AG04450 (cell line): ENCODE data around the gene LGR6. TPM values are rescaled to one million over a fixed set of nuclear protein-coding genes. Genes with fewer than 3 reads are reported as not detected.

Experiments used
- CTCF ChIA-PET: fragments of 300-600, 350-600 bp; formaldehyde crosslinking; extraction: SDS; loops from one replicate; lab custom pipeline; 2022; ENCODE audit warnings: antibody characterized with exemption, inconsistent platforms; lab: Charles Lee
- POLR2A ChIA-PET: fragments of 350-600 bp; formaldehyde crosslinking; extraction: SDS; loops from one replicate; lab custom pipeline; 2021; ENCODE audit warnings: antibody characterized with exemption, inconsistent platforms; lab: Yijun Ruan, JAX
- DNase-seq: peaks from one replicate; pipeline ENCODE4 v3.0.0-alpha.2; 2011; ENCODE audit warnings: low read depth, low spot score
- H3K27ac ChIP-seq: one replicate; pipeline ENCODE4 v1.5.1; 2012; ENCODE audit warnings: low read depth, low read length, control low read depth
- H3K27me3 ChIP-seq: one replicate; pipeline ENCODE4 v1.6.0; 2012; ENCODE audit warnings: low read length; ENCODE audit not compliant: control insufficient read depth, insufficient read depth
- H3K4me3 ChIP-seq: 2 replicates; pipeline ENCODE4 v1.5.1; 2011; ENCODE audit warnings: mild to moderate bottlenecking, low read depth, low read length, control low read depth
- H3K9me3 ChIP-seq: 2 replicates; pipeline ENCODE4 v1.5.1; 2012; ENCODE audit warnings: low read length; ENCODE audit not compliant: control insufficient read depth, insufficient read depth
- polyA plus RNA-seq: library from polyadenylated mRNA; depleted of rRNA; stranded (reverse); fragments of >200 nt; gene quantifications from 2 replicates; pipeline ENCODE4 v1.2.3, GENCODE V29; 2011
- TF ChIP-seq, protein P1 (sequence below): IDR thresholded peaks from 2 replicates; pipeline ENCODE4 v1.5.1; 2011; ENCODE audit warnings: low read depth, low read length, control low read depth, inconsistent platforms

LGR6 gene
- polyA plus RNA-seq, 1 experiment = not detected

DNA sequence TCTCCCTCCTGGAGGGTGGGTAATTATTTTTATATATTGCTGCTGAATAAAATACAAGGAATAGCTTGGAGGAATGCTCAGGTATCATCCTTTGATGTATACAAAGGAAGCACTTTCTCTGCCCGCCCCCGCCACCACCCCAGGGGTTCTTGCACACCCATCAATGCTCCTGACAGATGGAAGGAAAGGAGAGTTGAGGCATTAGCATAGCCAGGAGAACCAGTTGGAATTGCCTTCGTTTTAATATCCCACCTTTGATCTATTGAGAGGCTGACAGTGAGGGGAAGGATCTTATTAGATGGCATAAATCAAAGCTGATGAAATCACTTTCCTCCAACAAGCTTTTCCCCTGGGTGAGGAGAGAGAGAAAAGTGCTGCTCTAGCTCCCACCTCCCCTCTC, 71.1 kb downstream of the LGR6 start:
- Histone ChIP-seq H3K4me3 (no peak overlapping the region), H3K27ac (no peak overlapping the region), H3K9me3 (no peaks in the 10 kb centered on the region; the same call in 1 of the 2 replicates), H3K27me3 (peaks cover 62% of the 10 kb centered on the region)
- CTCF ChIA-PET = no interaction called here
- POLR2A ChIA-PET = no interaction called here
- TF ChIP-seq, protein P1, sequence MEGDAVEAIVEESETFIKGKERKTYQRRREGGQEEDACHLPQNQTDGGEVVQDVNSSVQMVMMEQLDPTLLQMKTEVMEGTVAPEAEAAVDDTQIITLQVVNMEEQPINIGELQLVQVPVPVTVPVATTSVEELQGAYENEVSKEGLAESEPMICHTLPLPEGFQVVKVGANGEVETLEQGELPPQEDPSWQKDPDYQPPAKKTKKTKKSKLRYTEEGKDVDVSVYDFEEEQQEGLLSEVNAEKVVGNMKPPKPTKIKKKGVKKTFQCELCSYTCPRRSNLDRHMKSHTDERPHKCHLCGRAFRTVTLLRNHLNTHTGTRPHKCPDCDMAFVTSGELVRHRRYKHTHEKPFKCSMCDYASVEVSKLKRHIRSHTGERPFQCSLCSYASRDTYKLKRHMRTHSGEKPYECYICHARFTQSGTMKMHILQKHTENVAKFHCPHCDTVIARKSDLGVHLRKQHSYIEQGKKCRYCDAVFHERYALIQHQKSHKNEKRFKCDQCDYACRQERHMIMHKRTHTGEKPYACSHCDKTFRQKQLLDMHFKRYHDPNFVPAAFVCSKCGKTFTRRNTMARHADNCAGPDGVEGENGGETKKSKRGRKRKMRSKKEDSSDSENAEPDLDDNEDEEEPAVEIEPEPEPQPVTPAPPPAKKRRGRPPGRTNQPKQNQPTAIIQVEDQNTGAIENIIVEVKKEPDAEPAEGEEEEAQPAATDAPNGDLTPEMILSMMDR = no peak
- no peak for DNase-seq

DNA sequence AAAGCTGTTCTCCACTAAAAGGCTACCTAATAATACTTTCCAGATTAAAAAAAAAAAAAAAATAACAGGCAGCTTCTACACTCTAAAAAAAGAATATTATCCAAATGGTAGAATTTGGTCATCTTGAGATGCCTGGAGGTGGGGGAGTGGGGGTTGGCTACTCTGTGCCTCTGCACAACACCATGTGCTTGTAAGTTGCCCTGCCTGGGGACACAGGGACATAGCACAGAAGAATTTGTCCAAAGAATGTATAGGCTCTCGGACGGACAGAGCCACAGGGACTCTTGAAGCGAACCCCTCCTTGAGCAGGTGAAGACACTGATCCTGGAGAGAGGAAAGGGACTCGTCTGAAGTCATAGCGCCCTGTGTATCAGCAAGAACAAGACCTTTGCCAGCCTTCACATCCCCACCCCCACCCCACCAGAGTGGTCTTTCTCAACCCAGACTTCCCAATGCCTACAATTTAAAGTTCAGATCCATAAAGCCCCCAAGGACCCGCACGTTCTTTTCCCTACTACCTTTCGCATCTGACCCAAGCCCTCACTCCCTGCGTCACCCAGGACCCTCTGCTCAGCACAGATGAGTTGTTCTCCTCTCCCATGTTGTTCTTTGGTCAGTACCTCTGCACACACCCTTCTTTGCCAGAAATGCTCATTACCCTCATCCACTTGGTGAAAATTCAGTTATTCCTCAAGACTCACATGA, 72.6 kb downstream of the LGR6 start:
- DNase-seq = no peak
- Histone ChIP-seq H3K9me3 (no peaks in the 10 kb centered on the region; the same call in 1 of the 2 replicates), H3K27me3 (peaks cover 59% of the 10 kb centered on the region), H3K27ac (no peak overlapping the region), H3K4me3 (no peak overlapping the region)
- TF ChIP-seq, protein P1 = no peak
- ChIA-PET POLR2A (no interaction called here), CTCF (no interaction called here)

DNA sequence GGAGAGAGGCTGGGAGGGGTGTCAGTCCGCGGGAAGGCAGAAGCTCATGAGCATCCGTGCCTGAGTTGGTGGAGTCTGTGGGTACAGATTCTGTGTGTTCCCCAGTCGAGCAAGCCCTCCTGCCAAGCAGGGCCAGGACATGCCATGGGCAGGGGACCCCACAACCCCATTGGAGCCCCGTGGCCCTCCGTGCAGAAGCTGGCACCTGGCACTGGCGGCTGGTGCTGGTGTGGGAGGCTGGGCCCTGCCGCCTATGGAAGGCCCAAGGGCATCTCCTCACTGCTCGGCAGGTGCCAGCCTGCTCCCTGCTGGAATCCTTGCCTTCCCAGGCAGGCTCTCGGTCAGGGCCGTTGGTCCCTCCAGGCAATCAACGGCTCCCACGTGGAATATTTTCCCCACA, 74.4 kb downstream of the LGR6 start:
- CTCF ChIA-PET = no interaction called here

DNA sequence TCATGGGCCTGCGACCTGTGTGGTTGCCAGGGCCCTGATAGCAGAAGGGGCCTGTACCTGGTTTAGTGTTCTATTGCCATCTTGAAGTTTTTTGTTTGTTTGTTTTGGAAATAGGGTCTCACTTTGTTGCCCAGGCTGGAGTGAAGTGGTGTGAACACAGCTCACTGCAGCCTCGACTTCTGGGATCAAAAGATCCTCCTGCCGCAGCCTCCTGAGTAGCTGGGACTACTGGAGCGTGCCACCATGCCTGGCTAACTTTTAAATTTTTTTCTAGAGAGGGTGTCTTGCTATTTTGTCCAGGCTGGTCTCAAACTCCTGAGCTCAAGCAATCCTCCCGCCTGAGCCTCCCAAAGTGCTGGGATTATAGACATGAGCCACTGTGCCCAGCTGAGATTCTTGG, 75.2 kb downstream of the LGR6 start:
- TF ChIP-seq, protein P1 = no peak
- POLR2A ChIA-PET = no interaction called here
- Histone ChIP-seq H3K4me3 (no peak overlapping the region), H3K9me3 (no peaks in the 10 kb centered on the region; the same call in 1 of the 2 replicates), H3K27ac (no peak overlapping the region), H3K27me3 (peaks cover 67% of the 10 kb centered on the region)
- no peak for DNase-seq
- CTCF ChIA-PET = interaction anchor here (0.7 kb wide), 1 partner anchor 32 kb away, joined by 3 read pairs; no protein-coding TSS in a partner anchor

More for the DNA sequence above, 74.4 kb downstream of the LGR6 start:
- Histone ChIP-seq H3K27me3 (peaks cover 70% of the 10 kb centered on the region), H3K4me3 (no peak overlapping the region), H3K9me3 (no peaks in the 10 kb centered on the region; the same call in 1 of the 2 replicates), H3K27ac (no peak overlapping the region)
- TF ChIP-seq, protein P1 = no peak
- POLR2A ChIA-PET = no interaction called here
- no peak for DNase-seq

DNA sequence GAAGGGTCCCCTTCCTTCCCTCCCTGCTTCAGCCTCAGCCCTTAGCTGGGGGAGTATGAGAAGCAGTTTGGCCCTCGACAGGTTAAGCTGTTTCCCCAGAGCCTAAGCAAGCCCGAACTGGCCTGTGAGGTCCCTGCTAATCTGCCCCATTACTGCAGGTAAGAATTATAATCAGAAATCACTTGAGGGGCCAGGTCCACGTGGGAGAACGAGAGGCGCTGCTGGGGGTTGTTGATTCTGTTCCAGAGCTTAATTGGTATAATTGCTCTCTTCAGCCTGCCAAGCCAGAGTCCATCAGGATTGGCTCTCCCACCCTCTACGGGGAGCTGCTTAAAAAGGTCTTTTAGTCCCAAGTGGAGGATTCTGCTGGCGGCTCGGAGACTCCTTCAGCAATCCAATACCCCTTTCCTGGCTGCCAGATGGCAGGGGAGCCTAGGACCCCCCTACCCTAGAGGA, 77.3 kb downstream of the LGR6 start:
- CTCF ChIA-PET = interaction anchor here (1.4 kb wide), 1 partner anchor 78 kb away, joined by 5 read pairs; the partner anchor contains the start of gene LGR6
- Histone ChIP-seq H3K4me3 (no peak overlapping the region), H3K27ac (no peak overlapping the region), H3K27me3 (peaks cover 56% of the 10 kb centered on the region), H3K9me3 (no peaks in the 10 kb centered on the region; the same call in 1 of the 2 replicates)
- DNase-seq = no peak
- TF ChIP-seq, protein P1 = no peak
- POLR2A ChIA-PET = no interaction called here
